Measurements from ENCODE around the gene MOV10L1.

The MOV10L1 gene

GRCh38 chr22:50087646-50088045 is 2.2 kb upstream of the MOV10L1 start:
- Histone ChIP-seq H3K4me1 (ENCODE audit: low read length) (no peaks in the 10 kb centered on the region), H2AFZ (ENCODE audit: low read depth, low read length) (no peak overlapping the region)

GRCh38 chr22:50088096-50088495 is 1.7 kb upstream of the MOV10L1 start:
- H3K4me1 ChIP-seq (ENCODE audit: low read length), result no peaks in the 10 kb centered on the region
- no peak overlapping the region for H2AFZ ChIP-seq (ENCODE audit: low read depth, low read length)
- H3K4me3 ChIP-seq (ENCODE audit: low read length), result no peak overlapping the region
- H3K9me3 ChIP-seq (ENCODE audit: insufficient read depth, low read length), result no peaks in the 10 kb centered on the region
- H3K27me3 ChIP-seq (ENCODE audit: low read depth, low read length), result no peaks in the 10 kb centered on the region
- H3K36me3 ChIP-seq (replicated peaks; ENCODE audit: low read depth, low read length), result no peaks in the 10 kb centered on the region
- H3K27ac ChIP-seq (ENCODE audit: low read length), result no peak overlapping the region
- H3K79me2 ChIP-seq (ENCODE audit: low read length), result no peaks in the 10 kb centered on the region
- TF ChIP-seq CTCF (IDR thresholded peaks at IDR 0.05; ENCODE audit: low read depth, low read length) (no peak), EZH2phosphoT487 (IDR thresholded peaks at IDR 0.05; ENCODE audit: low read depth) (no peak)
- no peak overlapping the region for H3K4me2 ChIP-seq (ENCODE audit: low read length)
- H4K20me1 ChIP-seq (ENCODE audit: insufficient read depth, low read length), result no peaks in the 10 kb centered on the region
- no peak overlapping the region for H3K9ac ChIP-seq (ENCODE audit: low read length)

More at GRCh38 chr22:50087646-50088045, 2.2 kb upstream of the MOV10L1 start:
- TF ChIP-seq EZH2phosphoT487 (IDR thresholded peaks at IDR 0.05; ENCODE audit: low read depth) (no peak), CTCF (IDR thresholded peaks at IDR 0.05; ENCODE audit: low read depth, low read length) (no peak)
- Histone ChIP-seq H3K4me3 (ENCODE audit: low read length) (no peak overlapping the region), H3K27ac (ENCODE audit: low read length) (no peak overlapping the region), H3K4me2 (ENCODE audit: low read length) (no peak overlapping the region), H3K79me2 (ENCODE audit: low read length) (no peaks in the 10 kb centered on the region), H4K20me1 (ENCODE audit: insufficient read depth, low read length) (no peaks in the 10 kb centered on the region), H3K36me3 (replicated peaks; ENCODE audit: low read depth, low read length) (no peaks in the 10 kb centered on the region), H3K9me3 (ENCODE audit: insufficient read depth, low read length) (no peaks in the 10 kb centered on the region), H3K27me3 (ENCODE audit: low read depth, low read length) (no peaks in the 10 kb centered on the region), H3K9ac (ENCODE audit: low read length) (no peak overlapping the region)

GRCh38 chr22:50089231-50089630 is 575 bp upstream of the MOV10L1 start:
- Histone ChIP-seq H3K4me1 (ENCODE audit: low read length) (no peaks in the 10 kb centered on the region), H3K79me2 (ENCODE audit: low read length) (no peaks in the 10 kb centered on the region), H3K27ac (ENCODE audit: low read length) (no peak overlapping the region), H2AFZ (ENCODE audit: low read depth, low read length) (no peak overlapping the region), H3K4me3 (ENCODE audit: low read length) (no peak overlapping the region), H3K27me3 (ENCODE audit: low read depth, low read length) (no peaks in the 10 kb centered on the region), H3K36me3 (replicated peaks; ENCODE audit: low read depth, low read length) (no peaks in the 10 kb centered on the region), H4K20me1 (ENCODE audit: insufficient read depth, low read length) (no peaks in the 10 kb centered on the region), H3K9me3 (ENCODE audit: insufficient read depth, low read length) (no peaks in the 10 kb centered on the region), H3K4me2 (ENCODE audit: low read length) (no peak overlapping the region), H3K9ac (ENCODE audit: low read length) (no peak overlapping the region)
- TF ChIP-seq CTCF (IDR thresholded peaks at IDR 0.05; ENCODE audit: low read depth, low read length) (no peak), EZH2phosphoT487 (IDR thresholded peaks at IDR 0.05; ENCODE audit: low read depth) (no peak)

GRCh38 chr22:50090412-50090714 is 557 bp downstream of the MOV10L1 start:
- H3K4me2 ChIP-seq (ENCODE audit: low read length), result no peak overlapping the region
- H3K36me3 ChIP-seq (replicated peaks; ENCODE audit: low read depth, low read length), result no peaks in the 10 kb centered on the region
- no peaks in the 10 kb centered on the region for H3K4me1 ChIP-seq (ENCODE audit: low read length)
- no peaks in the 10 kb centered on the region for H3K27me3 ChIP-seq (ENCODE audit: low read depth, low read length)
- no peak overlapping the region for H3K27ac ChIP-seq (ENCODE audit: low read length)
- no peaks in the 10 kb centered on the region for H3K9me3 ChIP-seq (ENCODE audit: insufficient read depth, low read length)
- no peak for TF ChIP-seq CTCF (IDR thresholded peaks at IDR 0.05; ENCODE audit: low read depth, low read length)
- TF ChIP-seq EZH2phosphoT487 (IDR thresholded peaks at IDR 0.05; ENCODE audit: low read depth), result no peak
- H3K9ac ChIP-seq (ENCODE audit: low read length), result no peak overlapping the region
- H2AFZ ChIP-seq (ENCODE audit: low read depth, low read length), result no peak overlapping the region
- H3K79me2 ChIP-seq (ENCODE audit: low read length), result no peaks in the 10 kb centered on the region
- H3K4me3 ChIP-seq (ENCODE audit: low read length), result no peak overlapping the region
- no peaks in the 10 kb centered on the region for H4K20me1 ChIP-seq (ENCODE audit: insufficient read depth, low read length)
